Measurements from ENCODE around the gene NEO1.

NEO1 gene

GRCh38 chr15:73335471-73335870 is 283.2 kb downstream of the NEO1 start:
- DNase-seq: no peak

- DNase-seq: no peak
These were observed 284.5 kb downstream of the NEO1 start for GRCh38 chr15:73336756-73337155.

GRCh38 chr15:73337187-73337586 is 284.9 kb downstream of the NEO1 start:
- no peak for DNase-seq

- DNase-seq: no peak
These were observed 285.8 kb downstream of the NEO1 start for GRCh38 chr15:73338058-73338457.

- no peak for DNase-seq
These were observed 286.5 kb downstream of the NEO1 start for GRCh38 chr15:73338606-73339374.

- DNase-seq: no peak
These were observed 288.4 kb downstream of the NEO1 start for GRCh38 chr15:73340502-73341192.

- no peak for DNase-seq
These were observed 289.8 kb downstream of the NEO1 start for GRCh38 chr15:73341886-73342600.

- DNase-seq: no peak
These were observed 291.8 kb downstream of the NEO1 start for GRCh38 chr15:73344056-73344455.

- no peak for DNase-seq
These were observed 293.4 kb downstream of the NEO1 start for GRCh38 chr15:73345658-73346057.

GRCh38 chr15:73346735-73347312 is 294.6 kb downstream of the NEO1 start:
- DNase-seq: peak; percentile 60

GRCh38 chr15:73349191-73349590 is 296.9 kb downstream of the NEO1 start:
- no peak for DNase-seq

GRCh38 chr15:73352082-73352481 is 299.8 kb downstream of the NEO1 start:
- DNase-seq: no peak

GRCh38 chr15:73353734-73354133 is 301.5 kb downstream of the NEO1 start:
- DNase-seq: no peak

- DNase-seq: no peak
These were observed 302.0 kb downstream of the NEO1 start for GRCh38 chr15:73354241-73354640.
